IPS-11a (cell line): Measurements from ENCODE around the gene ERC2.
"Not testable (repeated sequence)": the region's sequence is repeated elsewhere in the genome, so short reads cannot be mapped to it uniquely, and the experiment has no call there.

Source experiments
- H3K4me3 ChIP-seq: one replicate; pipeline ENCODE4 v1.5.1; 2013; ENCODE audit warnings: low read depth, low read length, control low read depth

Gene ERC2

GRCh38 chr3:55519019-55519418, 949.2 kb downstream of the ERC2 start:
- H3K4me3 ChIP-seq: no peak overlapping the region

- no peak overlapping the region for H3K4me3 ChIP-seq
These were observed 949.8 kb downstream of the ERC2 start for GRCh38 chr3:55518451-55518850.

- H3K4me3 ChIP-seq: no peak overlapping the region
These were observed 951.8 kb downstream of the ERC2 start for GRCh38 chr3:55516392-55517030.

GRCh38 chr3:55515550-55516246, 952.6 kb downstream of the ERC2 start:
- no peak overlapping the region for H3K4me3 ChIP-seq

DNA sequence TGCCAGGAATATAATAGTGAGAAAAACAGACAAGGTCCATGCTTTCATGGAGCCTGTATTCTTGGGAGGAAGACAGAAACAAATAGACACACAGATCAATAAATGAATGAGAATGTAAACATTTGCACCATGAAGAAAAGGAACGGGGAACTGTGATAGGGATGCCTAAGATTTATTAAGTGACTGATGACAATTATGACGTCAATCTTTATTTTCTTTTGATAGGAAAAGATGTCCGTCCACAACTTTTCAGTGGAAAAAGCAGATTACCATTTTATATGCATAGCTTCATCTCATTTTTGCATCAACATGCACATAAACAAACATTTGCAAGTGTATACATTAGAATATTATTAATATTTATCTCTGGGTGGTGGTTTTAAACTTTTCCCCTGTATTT, 953.3 kb downstream of the ERC2 start:
- H3K4me3 ChIP-seq: no peak overlapping the region

DNA sequence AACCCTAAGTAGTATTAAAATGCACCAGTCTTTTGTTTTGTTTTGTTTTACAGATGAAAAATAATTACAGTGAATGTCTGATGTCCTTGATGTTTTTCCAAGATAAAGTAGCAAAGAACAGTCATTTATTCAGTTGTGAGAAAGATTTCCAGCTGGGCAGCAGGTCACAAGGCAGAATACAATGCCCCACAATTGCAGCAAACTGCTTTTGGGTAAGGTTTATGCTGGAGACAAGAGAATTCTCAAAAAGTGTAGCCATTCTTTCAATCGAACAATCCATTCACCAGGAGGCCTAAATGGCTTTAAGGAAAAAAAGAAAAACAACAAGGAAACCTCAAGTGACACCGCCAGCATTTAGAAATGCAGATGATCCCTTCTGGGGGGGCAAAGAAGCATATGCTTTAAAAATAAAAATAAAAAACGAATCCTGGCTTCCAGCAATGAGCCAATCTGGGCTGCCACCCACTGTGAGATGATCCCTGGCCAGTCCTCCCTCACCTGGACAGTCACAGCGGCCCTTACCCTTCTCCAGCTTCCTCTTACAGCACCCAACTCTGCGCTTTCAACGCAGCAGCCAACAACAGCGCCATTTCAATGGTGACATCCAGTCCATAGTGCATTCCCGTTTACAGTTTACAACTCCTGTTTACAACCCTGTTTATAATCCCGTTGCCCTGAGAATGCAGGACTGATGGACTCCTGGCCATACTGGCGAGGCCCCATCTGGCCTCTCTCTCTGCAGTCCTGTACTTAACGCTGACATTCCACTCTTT, 955.5 kb downstream of the ERC2 start:
- no peak overlapping the region for H3K4me3 ChIP-seq

GRCh38 chr3:55511895-55512570, 956.2 kb downstream of the ERC2 start:
- no peak overlapping the region for H3K4me3 ChIP-seq

- H3K4me3 ChIP-seq: no peak overlapping the region
These were observed 959.9 kb downstream of the ERC2 start for GRCh38 chr3:55508335-55508734.

- H3K4me3 ChIP-seq: no peak overlapping the region
These were observed 960.5 kb downstream of the ERC2 start for GRCh38 chr3:55507808-55508207.

GRCh38 chr3:55505776-55506175, 962.5 kb downstream of the ERC2 start:
- no peak overlapping the region for H3K4me3 ChIP-seq

DNA sequence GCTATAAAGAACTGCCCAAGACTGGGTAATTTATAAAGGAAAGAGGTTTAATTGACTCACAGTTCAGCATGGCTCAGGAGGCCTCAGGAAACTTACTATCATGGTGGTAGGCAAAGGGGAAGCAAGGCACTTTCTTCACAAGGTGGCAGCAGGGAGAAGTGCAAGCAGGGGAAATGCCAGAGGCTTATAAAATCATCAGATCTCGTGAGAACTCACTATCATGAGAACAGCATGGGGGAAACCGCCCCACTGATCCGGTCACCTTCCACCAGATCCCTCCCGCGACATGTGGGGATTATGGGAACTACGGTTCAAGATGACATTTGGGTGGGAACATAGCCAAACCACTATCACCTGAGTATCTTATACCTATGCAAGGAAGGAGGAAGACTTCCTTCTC, 963.2 kb downstream of the ERC2 start:
- not testable (repeated sequence) for H3K4me3 ChIP-seq

DNA sequence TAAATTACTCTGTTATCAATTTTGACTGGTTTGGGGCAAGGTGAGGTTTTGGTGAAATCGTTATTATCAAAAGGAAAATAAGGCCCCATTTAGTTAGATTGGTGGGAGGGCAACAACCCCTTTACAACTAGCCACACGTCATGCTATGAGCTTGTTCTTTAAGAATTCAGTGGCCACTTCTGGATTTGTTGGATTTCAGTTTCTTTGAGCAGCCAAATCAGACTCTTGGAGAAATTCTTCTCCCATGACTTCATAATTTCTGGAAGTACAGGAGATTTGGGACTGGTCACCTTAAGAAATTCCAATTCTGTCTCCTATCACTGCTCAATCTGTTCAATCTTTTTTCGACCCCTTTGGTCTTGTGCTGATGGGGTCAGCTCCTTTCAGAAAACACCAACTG, 966.4 kb downstream of the ERC2 start:
- no peak overlapping the region for H3K4me3 ChIP-seq

DNA sequence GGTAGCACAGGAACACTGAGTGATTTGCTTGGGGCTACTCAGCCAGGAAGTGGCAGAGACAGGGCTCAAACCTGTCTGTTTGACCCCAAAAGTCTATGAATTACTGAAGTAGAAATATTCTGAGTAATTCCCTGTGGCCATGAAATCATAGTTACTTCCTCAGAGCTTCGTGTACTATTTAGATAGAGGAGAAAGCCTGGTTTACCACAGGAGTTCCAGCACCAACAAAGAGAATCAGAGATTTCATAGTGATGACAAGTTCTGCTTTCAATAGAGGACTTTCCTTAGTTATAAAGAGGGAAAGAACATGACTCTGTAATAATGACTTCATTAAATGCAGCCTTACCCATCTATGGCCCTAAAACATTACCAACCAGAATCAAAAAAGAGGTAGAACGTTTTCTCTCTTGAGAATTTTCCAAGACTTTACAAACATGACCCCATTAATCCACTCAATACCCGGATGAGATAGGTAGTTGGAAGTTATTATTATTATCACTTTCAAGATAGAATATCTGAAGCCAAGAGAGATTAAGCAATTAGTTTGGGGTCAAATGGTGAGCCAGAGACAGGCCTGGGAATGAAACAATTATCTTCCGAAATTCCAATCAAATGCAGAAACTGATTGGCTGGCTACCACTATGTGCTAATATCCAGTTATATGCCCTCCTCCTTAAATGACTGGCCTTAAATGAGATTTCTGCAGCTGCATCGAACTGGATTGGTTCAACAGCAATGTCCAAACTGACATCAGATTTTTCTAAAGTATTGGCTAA, 967.5 kb downstream of the ERC2 start:
- no peak overlapping the region for H3K4me3 ChIP-seq

DNA sequence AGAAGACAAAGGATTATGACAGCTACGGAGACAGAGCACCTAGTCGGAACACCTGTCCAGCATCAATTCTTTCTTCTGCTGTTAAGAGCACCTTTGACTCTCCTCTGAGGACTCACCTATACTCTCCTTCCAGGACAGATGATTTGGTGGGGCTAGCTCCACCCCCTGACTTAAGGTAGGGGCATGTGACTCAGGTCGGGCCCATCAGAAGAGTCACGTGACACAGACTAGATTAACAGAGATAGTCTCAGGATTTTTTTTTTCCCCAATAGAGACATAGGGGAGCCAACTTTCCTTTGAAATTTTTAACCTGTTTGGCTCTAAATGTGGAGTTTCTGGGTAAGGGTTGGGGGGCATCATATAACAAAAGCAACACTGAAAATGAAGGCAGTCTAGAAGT, 969.7 kb downstream of the ERC2 start:
- H3K4me3 ChIP-seq: no peak overlapping the region

- no peak overlapping the region for H3K4me3 ChIP-seq
These were observed 971.0 kb downstream of the ERC2 start for GRCh38 chr3:55497250-55497649.

DNA sequence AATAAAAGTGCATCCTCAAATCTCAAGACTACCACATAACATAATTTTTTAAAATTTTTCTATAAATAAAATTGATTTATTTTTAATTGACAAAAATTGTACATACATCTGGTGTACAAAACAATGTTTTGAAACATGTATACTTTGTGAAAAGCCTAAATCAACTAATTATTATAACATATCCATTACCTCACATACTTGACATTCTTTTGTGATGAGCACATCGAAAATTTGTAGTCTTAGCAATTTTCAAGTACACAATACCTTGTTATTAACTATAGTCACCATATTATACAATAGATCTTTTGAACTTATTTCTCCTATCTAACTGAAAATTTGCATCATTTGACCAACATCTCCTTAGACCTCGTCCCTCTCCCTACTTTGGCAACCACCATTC, 973.3 kb downstream of the ERC2 start:
- H3K4me3 ChIP-seq: no peak overlapping the region

DNA sequence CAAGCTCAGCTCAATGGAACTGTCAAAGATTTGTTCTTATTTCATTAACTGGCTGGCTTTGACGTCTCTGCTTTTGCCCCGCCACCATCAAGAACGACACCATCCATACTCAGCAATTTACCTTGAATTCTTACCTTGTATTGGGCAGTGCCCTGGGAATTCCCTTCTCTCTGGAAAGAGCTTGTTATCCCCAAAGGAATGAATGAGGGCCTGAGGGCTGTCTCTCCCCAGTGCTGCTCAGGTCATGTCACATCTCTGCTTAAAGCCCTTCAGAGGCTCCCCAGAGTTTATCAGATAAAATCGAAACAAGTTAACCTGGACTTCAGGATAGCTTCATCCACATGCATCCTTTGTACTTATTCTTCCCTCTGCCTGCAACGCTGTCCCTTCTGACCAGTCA, 975.3 kb downstream of the ERC2 start:
- no peak overlapping the region for H3K4me3 ChIP-seq

- no peak overlapping the region for H3K4me3 ChIP-seq
These were observed 976.9 kb downstream of the ERC2 start for GRCh38 chr3:55491296-55491816.

GRCh38 chr3:55490276-55490913, 977.9 kb downstream of the ERC2 start:
- no peak overlapping the region for H3K4me3 ChIP-seq

DNA sequence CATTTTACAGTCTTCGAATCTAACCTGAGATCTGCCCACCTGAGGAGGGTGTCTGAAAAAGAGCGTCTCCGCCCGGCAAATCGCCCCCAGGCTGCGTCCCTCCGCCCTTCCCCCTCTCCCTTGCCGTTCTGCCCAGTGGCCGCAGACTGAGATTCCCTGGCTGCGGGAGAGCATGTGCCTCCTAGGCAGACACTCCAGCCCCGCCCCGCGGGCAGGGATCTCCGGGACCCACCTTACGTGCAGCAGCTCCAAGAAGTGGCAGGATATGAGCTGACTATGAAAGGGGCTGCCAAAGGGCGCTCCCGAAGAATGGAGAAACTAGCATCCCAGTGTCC, 978.5 kb downstream of the ERC2 start:
- peak overlapping the region; percentile 69 for H3K4me3 ChIP-seq
